HepG2 (cell line): ENCODE measurements around the gene URAD. TPM values are rescaled to one million over a fixed set of nuclear protein-coding genes. Genes with fewer than 3 reads are reported as not detected.

Experiments used
- ATF7 ChIP-seq, 2 experiments: fragments of 450-650 bp in 1 of 2; sonication (generic) in 1 of 2; formaldehyde crosslinking in 1 of 2; IDR thresholded peaks; 2 replicates each; pipeline versions ENCODE4 v1.4.0 to v1.6.1; 2016 to 2020; ENCODE audit warnings: antibody characterized with exemption in 1 of 2, mild to moderate bottlenecking in 1 of 2, missing genetic modification reagents in 1 of 2
- NFYC ChIP-seq: IDR thresholded peaks from 2 replicates; pipeline ENCODE4 v1.6.1; 2016; ENCODE audit warnings: missing genetic modification reagents, missing compliant biosample characterization
- ZNF20 ChIP-seq: sonication (generic); formaldehyde crosslinking; IDR thresholded peaks from 2 replicates; pipeline ENCODE4 v1.4.0; 2020; ENCODE audit warnings: mild to moderate bottlenecking, moderate library complexity, missing genetic modification reagents
- ZNF432 ChIP-seq: sonication (generic); formaldehyde crosslinking; IDR thresholded peaks from 2 replicates; pipeline ENCODE4 v1.5.0; 2020; ENCODE audit warnings: missing genetic modification reagents, mild to moderate bottlenecking, borderline replicate concordance
- polyA plus RNA-seq, 8 experiments: library from polyadenylated mRNA; depleted of rRNA in 3 of 8; stranded (reverse) in 7 of 8; unstranded in 1 of 8; fragments of >200 nt; fragmentation: Illumina TruSeq in 4 of 8; extraction: Trizol in 4 of 8; gene quantifications; 2 replicates each; pipeline versions ENCODE4 v1.2.1 to v1.2.3, GENCODE V29; 2011 to 2016; ENCODE audit warnings: low read depth in 4 of 8, missing spikeins in 1 of 8, mixed read lengths in 1 of 8; ENCODE audit not compliant: insufficient read depth in 1 of 8
- total RNA-seq, 5 experiments: library from RNA; depleted of rRNA; stranded (reverse); fragments of >200 nt; fragmentation: Illumina TruSeq; extraction: Trizol; gene quantifications; 2 replicates each; pipeline ENCODE4 v1.2.3, GENCODE V29; 2016; ENCODE audit warnings: low read depth in 1 of 5
- TF ChIP-seq, protein P1 (sequence below): sonication (generic); formaldehyde crosslinking; IDR thresholded peaks from 2 replicates; pipeline ENCODE4 v1.4.0; 2020; ENCODE audit warnings: missing genetic modification reagents, borderline replicate concordance
- TF ChIP-seq, protein P2 (sequence below): sonication (generic); formaldehyde crosslinking; IDR thresholded peaks from 2 replicates; pipeline ENCODE4 v1.5.0; 2020; ENCODE audit warnings: mild to moderate bottlenecking, missing genetic modification reagents
- TF ChIP-seq, protein P3 (sequence below): sonication (generic); formaldehyde crosslinking; IDR thresholded peaks from 2 replicates; pipeline ENCODE4 v1.4.0; 2020; ENCODE audit warnings: mild to moderate bottlenecking, missing genetic modification reagents
- TF ChIP-seq, protein P4 (sequence below): sonication (generic); formaldehyde crosslinking; IDR thresholded peaks from 2 replicates; pipeline ENCODE4 v1.5.1; 2020; ENCODE audit warnings: missing genetic modification reagents, mild to moderate bottlenecking, borderline replicate concordance

The URAD gene
- total and polyA plus RNA-seq, 2 of the 13 experiments (the other 11 are each of a cell fraction or from before 2014, with no cell fraction given) = not detected

DNA sequence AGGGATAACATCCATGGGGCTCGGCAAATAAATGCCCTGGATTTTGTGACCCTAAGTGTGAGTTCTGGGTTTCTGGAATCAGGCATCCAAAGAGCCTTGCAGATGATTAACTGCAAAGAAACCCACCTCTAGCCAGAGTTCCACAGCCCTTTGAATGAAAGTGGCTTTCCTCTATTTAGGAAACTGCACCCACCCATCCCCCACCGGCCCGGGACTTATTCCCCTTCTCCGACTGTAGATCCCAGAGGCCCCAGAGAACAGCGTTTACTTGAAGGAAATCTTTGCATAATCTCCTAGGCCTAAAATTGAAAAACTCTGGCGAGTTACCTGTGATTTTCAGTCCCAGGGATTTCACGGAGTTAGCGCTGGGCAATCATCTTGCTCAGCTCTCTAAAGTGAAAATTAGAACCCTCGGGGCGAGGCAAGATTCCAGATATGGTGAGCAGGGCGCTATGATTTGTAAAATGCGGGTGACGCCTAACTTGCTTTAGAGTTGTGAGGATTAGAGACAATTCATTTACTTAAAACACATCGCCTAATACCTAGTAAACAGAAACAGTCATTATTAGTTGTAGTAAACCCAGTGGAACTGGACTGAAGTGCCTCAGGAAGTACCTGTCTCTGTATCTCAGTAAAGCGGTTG is 9.4 kb downstream of the URAD start (continued):
- TF ChIP-seq, protein P1, sequence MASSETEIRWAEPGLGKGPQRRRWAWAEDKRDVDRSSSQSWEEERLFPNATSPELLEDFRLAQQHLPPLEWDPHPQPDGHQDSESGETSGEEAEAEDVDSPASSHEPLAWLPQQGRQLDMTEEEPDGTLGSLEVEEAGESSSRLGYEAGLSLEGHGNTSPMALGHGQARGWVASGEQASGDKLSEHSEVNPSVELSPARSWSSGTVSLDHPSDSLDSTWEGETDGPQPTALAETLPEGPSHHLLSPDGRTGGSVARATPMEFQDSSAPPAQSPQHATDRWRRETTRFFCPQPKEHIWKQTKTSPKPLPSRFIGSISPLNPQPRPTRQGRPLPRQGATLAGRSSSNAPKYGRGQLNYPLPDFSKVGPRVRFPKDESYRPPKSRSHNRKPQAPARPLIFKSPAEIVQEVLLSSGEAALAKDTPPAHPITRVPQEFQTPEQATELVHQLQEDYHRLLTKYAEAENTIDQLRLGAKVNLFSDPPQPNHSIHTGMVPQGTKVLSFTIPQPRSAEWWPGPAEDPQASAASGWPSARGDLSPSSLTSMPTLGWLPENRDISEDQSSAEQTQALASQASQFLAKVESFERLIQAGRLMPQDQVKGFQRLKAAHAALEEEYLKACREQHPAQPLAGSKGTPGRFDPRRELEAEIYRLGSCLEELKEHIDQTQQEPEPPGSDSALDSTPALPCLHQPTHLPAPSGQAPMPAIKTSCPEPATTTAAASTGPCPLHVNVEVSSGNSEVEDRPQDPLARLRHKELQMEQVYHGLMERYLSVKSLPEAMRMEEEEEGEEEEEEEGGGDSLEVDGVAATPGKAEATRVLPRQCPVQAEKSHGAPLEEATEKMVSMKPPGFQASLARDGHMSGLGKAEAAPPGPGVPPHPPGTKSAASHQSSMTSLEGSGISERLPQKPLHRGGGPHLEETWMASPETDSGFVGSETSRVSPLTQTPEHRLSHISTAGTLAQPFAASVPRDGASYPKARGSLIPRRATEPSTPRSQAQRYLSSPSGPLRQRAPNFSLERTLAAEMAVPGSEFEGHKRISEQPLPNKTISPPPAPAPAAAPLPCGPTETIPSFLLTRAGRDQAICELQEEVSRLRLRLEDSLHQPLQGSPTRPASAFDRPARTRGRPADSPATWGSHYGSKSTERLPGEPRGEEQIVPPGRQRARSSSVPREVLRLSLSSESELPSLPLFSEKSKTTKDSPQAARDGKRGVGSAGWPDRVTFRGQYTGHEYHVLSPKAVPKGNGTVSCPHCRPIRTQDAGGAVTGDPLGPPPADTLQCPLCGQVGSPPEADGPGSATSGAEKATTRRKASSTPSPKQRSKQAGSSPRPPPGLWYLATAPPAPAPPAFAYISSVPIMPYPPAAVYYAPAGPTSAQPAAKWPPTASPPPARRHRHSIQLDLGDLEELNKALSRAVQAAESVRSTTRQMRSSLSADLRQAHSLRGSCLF (CRISPR knock-in tag) = no peak
- TF ChIP-seq, protein P2, sequence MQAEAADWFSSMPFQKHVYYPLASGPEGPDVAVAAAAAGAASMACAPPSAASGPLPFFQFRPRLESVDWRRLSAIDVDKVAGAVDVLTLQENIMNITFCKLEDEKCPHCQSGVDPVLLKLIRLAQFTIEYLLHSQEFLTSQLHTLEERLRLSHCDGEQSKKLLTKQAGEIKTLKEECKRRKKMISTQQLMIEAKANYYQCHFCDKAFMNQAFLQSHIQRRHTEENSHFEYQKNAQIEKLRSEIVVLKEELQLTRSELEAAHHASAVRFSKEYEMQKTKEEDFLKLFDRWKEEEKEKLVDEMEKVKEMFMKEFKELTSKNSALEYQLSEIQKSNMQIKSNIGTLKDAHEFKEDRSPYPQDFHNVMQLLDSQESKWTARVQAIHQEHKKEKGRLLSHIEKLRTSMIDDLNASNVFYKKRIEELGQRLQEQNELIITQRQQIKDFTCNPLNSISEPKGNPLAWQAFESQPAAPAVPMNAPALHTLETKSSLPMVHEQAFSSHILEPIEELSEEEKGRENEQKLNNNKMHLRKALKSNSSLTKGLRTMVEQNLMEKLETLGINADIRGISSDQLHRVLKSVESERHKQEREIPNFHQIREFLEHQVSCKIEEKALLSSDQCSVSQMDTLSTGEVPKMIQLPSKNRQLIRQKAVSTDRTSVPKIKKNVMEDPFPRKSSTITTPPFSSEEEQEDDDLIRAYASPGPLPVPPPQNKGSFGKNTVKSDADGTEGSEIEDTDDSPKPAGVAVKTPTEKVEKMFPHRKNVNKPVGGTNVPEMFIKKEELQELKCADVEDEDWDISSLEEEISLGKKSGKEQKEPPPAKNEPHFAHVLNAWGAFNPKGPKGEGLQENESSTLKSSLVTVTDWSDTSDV (CRISPR knock-in tag) = no peak
- TF ChIP-seq ZNF20 (CRISPR knock-in tag) (no peak), ZNF432 (CRISPR knock-in tag) (no peak), ATF7 (IDR thresholded peaks at IDR 0.05) (no peak), ATF7 (CRISPR knock-in tag; IDR thresholded peaks at IDR 0.05) (no peak), NFYC (CRISPR knock-in tag) (no peak)
- TF ChIP-seq, protein P3, sequence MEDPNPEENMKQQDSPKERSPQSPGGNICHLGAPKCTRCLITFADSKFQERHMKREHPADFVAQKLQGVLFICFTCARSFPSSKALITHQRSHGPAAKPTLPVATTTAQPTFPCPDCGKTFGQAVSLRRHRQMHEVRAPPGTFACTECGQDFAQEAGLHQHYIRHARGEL (CRISPR knock-in tag) = no peak
- TF ChIP-seq, protein P4, sequence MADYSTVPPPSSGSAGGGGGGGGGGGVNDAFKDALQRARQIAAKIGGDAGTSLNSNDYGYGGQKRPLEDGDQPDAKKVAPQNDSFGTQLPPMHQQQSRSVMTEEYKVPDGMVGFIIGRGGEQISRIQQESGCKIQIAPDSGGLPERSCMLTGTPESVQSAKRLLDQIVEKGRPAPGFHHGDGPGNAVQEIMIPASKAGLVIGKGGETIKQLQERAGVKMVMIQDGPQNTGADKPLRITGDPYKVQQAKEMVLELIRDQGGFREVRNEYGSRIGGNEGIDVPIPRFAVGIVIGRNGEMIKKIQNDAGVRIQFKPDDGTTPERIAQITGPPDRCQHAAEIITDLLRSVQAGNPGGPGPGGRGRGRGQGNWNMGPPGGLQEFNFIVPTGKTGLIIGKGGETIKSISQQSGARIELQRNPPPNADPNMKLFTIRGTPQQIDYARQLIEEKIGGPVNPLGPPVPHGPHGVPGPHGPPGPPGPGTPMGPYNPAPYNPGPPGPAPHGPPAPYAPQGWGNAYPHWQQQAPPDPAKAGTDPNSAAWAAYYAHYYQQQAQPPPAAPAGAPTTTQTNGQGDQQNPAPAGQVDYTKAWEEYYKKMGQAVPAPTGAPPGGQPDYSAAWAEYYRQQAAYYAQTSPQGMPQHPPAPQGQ (CRISPR knock-in tag) = no peak
